Measurements from ENCODE around the gene OR51M1.
"Not testable (repeated sequence)": the region's sequence is repeated elsewhere in the genome, so short reads cannot be mapped to it uniquely, and the experiment has no call there.

OR51M1 gene, protein sequence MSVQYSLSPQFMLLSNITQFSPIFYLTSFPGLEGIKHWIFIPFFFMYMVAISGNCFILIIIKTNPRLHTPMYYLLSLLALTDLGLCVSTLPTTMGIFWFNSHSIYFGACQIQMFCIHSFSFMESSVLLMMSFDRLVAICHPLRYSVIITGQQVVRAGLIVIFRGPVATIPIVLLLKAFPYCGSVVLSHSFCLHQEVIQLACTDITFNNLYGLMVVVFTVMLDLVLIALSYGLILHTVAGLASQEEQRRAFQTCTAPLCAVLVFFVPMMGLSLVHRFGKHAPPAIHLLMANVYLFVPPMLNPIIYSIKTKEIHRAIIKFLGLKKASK

GRCh38 chr11:5383576-5383975 is at the start of gene OR51M1:
Gene OR51M1, plus strand, starts transcription at chr11:5383812. Its CDS starts 5,587 bp downstream, at chr11:5389399.
- no peak for TF ChIP-seq Cebpa-rat (IDR thresholded peaks at IDR 0.05)
- Histone ChIP-seq H4K20me1 (no peaks in the 10 kb centered on the region), H3K4me1 (no peaks in the 10 kb centered on the region), H3K4me2 (no peak within 1 kb of the TSS), H3K27ac (no peak within 1 kb of the TSS), H3K27me3 (no peaks in the 10 kb centered on the region), H3K36me3 (no peaks in the 10 kb centered on the region), H3K9ac (no peak within 1 kb of the TSS), H3K4me3 (no peak within 1 kb of the TSS), H3K9me3 (replicated peaks in 1 of 11) (no peaks in the 10 kb centered on the region)

GRCh38 chr11:5335170-5335569 is 48.4 kb upstream of the OR51M1 start:
- Histone ChIP-seq H3K36me3 (no peaks in the 10 kb centered on the region), H3K9ac (no peak overlapping the region), H3K4me2 (peak overlapping the region in 8 of 11 experiments; percentile 5 to 34 (median 13); a peak in 6 of 22 replicates), H3K27ac (no peak overlapping the region), H3K27me3 (no peaks in the 10 kb centered on the region), H3K4me3 (no peak overlapping the region), H3K4me1 (peaks cover 0 to 9% (median 5%) of the 10 kb centered on the region in 10 experiments; a peak in 8 of 20 replicates), H3K9me3 (replicated peaks in 1 of 11) (no peaks in the 10 kb centered on the region), H4K20me1 (no peaks in the 10 kb centered on the region)
- no peak for TF ChIP-seq Cebpa-rat (IDR thresholded peaks at IDR 0.05)

- TF ChIP-seq Cebpa-rat (IDR thresholded peaks at IDR 0.05) = no peak
- Histone ChIP-seq H3K4me3 (no peak overlapping the region), H3K27me3 (no peaks in the 10 kb centered on the region), H3K36me3 (no peaks in the 10 kb centered on the region), H4K20me1 (no peaks in the 10 kb centered on the region), H3K9me3 (replicated peaks in 1 of 11) (no peaks in the 10 kb centered on the region), H3K4me2 (no peak overlapping the region), H3K9ac (no peak overlapping the region), H3K27ac (no peak overlapping the region), H3K4me1 (peaks cover 0 to 9% (median 5%) of the 10 kb centered on the region in 10 experiments; a peak in 8 of 20 replicates)
Observed at GRCh38 chr11:5336331-5336730, 47.3 kb upstream of the OR51M1 start.

DNA sequence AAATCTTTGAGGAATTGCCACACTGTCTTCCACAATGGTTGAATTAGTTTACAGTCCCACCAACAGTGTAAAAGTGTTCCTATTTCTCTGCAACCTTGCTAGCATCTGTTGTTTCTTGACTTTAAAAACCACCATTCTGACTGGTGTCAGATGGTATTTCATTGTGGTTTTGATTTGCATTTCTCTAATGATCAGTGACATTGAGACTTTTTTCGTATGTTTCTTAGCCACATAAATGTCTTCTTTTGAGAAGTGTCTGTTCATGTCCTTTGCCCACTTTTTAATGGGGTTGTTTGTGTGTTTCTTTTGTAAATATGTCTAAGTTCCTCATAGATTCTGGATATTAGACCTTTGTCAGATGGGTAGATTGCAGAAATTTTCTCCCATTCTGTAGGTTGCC is 46.4 kb upstream of the OR51M1 start:
- H3K4me2 ChIP-seq; H3K4me1 ChIP-seq; H3K36me3 ChIP-seq; H3K9ac ChIP-seq; H3K27ac ChIP-seq; H3K9me3 ChIP-seq (replicated peaks in 1 of 11); H3K4me3 ChIP-seq; H3K27me3 ChIP-seq; H4K20me1 ChIP-seq: not testable (repeated sequence)

DNA sequence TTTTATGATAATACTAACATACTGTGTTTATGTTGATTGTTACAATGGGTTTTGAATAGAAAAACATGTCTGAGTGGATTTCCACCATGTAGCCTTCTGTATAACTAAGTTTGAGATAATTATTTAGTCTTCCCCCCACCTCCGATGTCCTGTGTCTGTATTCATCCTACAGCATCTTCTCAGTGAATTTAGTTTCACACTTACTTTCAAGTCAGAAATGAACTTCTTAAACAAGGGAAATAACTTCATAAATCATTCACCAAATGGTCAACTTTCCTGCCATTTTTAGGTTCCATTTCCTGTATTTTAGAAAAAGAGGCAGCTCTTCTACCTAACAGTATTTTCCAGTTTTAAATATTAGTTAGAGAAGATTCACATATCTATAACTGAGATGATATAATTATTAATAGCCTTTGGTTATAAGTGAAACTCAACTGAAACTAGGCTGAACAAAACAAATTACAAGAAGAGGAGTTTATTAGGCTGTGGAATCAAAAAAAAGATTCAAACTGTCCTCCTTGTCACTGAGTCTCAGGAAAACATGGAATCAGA is 43.8 kb upstream of the OR51M1 start:
- Histone ChIP-seq H3K9me3 (replicated peaks in 1 of 11) (no peaks in the 10 kb centered on the region), H3K4me3 (no peak overlapping the region), H3K9ac (no peak overlapping the region), H3K27ac (no peak overlapping the region), H4K20me1 (no peaks in the 10 kb centered on the region), H3K36me3 (no peaks in the 10 kb centered on the region), H3K4me2 (no peak overlapping the region), H3K4me1 (peaks cover 0 to 8% (median 5%) of the 10 kb centered on the region in 10 experiments; a peak in 8 of 20 replicates), H3K27me3 (no peaks in the 10 kb centered on the region)
- TF ChIP-seq Cebpa-rat (IDR thresholded peaks at IDR 0.05) = no peak

GRCh38 chr11:5343474-5344335 is 39.9 kb upstream of the OR51M1 start, which contains the start of gene OR51B5:
Gene OR51B5, minus strand, starts transcription at chr11:5343524. Its CDS starts 0 bp downstream, at chr11:5343524.
- H3K36me3 ChIP-seq = no peaks in the 10 kb centered on the region
- H3K9me3 ChIP-seq (replicated peaks in 1 of 11) = no peaks in the 10 kb centered on the region
- H3K4me1 ChIP-seq = no peaks in the 10 kb centered on the region
- TF ChIP-seq Cebpa-rat (IDR thresholded peaks at IDR 0.05) = no peak
- no peak within 1 kb of the TSS for H3K9ac ChIP-seq
- H3K27me3 ChIP-seq = no peaks in the 10 kb centered on the region
- H3K4me2 ChIP-seq = no peak within 1 kb of the TSS
- no peak within 1 kb of the TSS for H3K4me3 ChIP-seq
- H4K20me1 ChIP-seq = no peaks in the 10 kb centered on the region
- no peak within 1 kb of the TSS for H3K27ac ChIP-seq

DNA sequence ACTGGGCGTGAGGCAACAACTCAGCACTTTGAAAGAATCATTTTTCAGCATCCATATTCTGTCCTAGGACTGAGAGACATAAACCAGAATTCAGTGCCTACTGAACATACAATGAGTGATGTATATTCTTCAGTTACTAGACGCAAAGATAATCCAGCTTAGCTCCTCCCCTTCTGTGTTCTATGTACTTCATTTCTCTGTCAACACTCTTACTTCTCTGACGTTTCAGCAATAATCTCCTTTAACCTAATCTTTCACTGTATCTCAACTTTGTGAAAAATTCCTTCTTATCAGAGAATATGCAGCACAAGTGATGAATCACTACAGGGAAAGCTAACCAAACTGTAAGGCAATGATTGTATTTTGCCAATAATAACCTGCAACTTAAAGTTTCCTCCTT is 37.8 kb upstream of the OR51M1 start:
- TF ChIP-seq Cebpa-rat (IDR thresholded peaks at IDR 0.05) = no peak
- no peaks in the 10 kb centered on the region for H3K27me3 ChIP-seq
- no peak overlapping the region for H3K9ac ChIP-seq
- no peaks in the 10 kb centered on the region for H3K36me3 ChIP-seq
- H3K4me3 ChIP-seq = no peak overlapping the region
- no peak overlapping the region for H3K27ac ChIP-seq
- H3K9me3 ChIP-seq (replicated peaks in 1 of 11) = no peaks in the 10 kb centered on the region
- no peaks in the 10 kb centered on the region for H3K4me1 ChIP-seq
- no peaks in the 10 kb centered on the region for H4K20me1 ChIP-seq
- H3K4me2 ChIP-seq = no peak overlapping the region

DNA sequence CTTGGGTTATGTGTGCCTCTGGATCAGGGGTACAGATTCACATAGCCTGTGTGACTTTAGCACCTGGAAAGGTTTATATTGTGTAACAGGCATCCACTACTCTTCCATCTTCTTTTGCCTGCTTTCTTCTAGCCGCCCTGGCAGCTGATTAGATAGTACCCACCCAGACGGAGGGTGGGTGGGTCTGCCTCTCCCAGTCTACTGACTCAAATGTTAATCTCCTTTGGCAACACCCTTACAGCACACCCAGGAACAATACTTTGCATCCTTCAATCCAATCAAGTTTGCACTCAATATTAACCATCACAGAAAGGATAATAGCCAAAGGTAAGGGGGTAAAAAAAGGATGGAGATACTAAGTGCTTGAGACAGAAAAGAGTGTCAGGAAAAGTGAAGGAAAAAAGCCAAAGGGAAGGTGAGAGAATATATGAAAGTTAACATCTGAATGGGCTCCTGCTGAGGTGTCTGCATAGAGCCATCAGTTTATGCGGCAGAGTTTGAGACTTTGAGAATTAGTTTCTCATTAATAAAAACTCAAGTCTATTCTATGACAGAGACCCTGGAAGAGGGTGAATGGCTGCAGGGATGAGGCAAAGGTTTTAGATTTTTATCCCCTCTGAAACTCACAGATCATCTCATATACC is 34.9 kb upstream of the OR51M1 start:
- Histone ChIP-seq H4K20me1 (no peaks in the 10 kb centered on the region), H3K9ac (no peak overlapping the region), H3K4me1 (no peaks in the 10 kb centered on the region), H3K27ac (no peak overlapping the region), H3K4me2 (no peak overlapping the region), H3K27me3 (no peaks in the 10 kb centered on the region), H3K9me3 (replicated peaks in 1 of 11) (no peaks in the 10 kb centered on the region), H3K4me3 (no peak overlapping the region), H3K36me3 (no peaks in the 10 kb centered on the region)
- no peak for TF ChIP-seq Cebpa-rat (IDR thresholded peaks at IDR 0.05)

DNA sequence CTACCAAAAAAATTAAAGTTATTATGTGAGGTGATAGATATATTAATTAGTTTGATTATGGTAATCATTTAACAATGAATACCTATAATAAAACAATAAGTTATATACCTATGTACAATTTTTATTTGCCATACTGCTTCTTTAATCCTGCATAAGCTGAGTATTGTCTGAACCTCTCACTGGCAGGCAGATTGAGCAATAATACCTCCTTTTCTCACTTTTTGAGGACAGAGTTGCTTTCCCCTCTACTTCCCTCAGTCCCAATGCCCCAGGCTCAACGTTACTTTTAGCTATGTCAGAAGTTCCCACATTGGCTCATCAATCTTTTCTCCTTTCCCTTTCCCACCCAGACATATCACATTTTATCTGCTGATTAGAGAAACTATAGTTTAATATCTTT is 34.1 kb upstream of the OR51M1 start:
- Histone ChIP-seq H3K9ac (no peak overlapping the region), H3K4me2 (no peak overlapping the region), H3K27me3 (no peaks in the 10 kb centered on the region), H3K27ac (no peak overlapping the region), H4K20me1 (no peaks in the 10 kb centered on the region), H3K36me3 (no peaks in the 10 kb centered on the region), H3K4me1 (no peaks in the 10 kb centered on the region), H3K9me3 (replicated peaks in 1 of 11) (no peaks in the 10 kb centered on the region), H3K4me3 (no peak overlapping the region)
- no peak for TF ChIP-seq Cebpa-rat (IDR thresholded peaks at IDR 0.05)

Data from BLaER1 treated with 17β-estradiol and CSF1 and Interleukin-3, amounts not matched to agents 10 nM and 100 nM (cell line).